ENCODE results near the gene XRCC4.
A peak's percentile ranks its signal among the peaks of the same experiment; 100 is the strongest.

Gene XRCC4

GRCh38 chr5:83071286-83072051 is 5.9 kb upstream of the XRCC4 start:
- FAIRE-seq, result peak; percentile 27

- no peak for FAIRE-seq
These were observed 4.4 kb upstream of the XRCC4 start for GRCh38 chr5:83072966-83073365.

- peak; percentile 56 for FAIRE-seq
These were observed 415 bp downstream of the XRCC4 start for GRCh38 chr5:83077662-83078261.

GRCh38 chr5:83082750-83083149 is 5.4 kb downstream of the XRCC4 start:
- no peak for FAIRE-seq

- no peak for FAIRE-seq
These were observed 7.0 kb downstream of the XRCC4 start for GRCh38 chr5:83084336-83084735.

- FAIRE-seq, result no peak
These were observed 7.8 kb downstream of the XRCC4 start for GRCh38 chr5:83085106-83085505.

- FAIRE-seq, result no peak
These were observed 12.8 kb downstream of the XRCC4 start for GRCh38 chr5:83090169-83090568.

GRCh38 chr5:83092619-83093018 is 15.3 kb downstream of the XRCC4 start:
- no peak for FAIRE-seq

- no peak for FAIRE-seq
These were observed 16.3 kb downstream of the XRCC4 start for GRCh38 chr5:83093692-83094091.

GRCh38 chr5:83095163-83095956 is 18.0 kb downstream of the XRCC4 start:
- no peak for FAIRE-seq

- FAIRE-seq, result no peak
These were observed 18.7 kb downstream of the XRCC4 start for GRCh38 chr5:83095957-83096539.

GRCh38 chr5:83096660-83097339 is 19.5 kb downstream of the XRCC4 start:
- FAIRE-seq, result peak; percentile 66

GRCh38 chr5:83097689-83098231 is 20.4 kb downstream of the XRCC4 start:
- FAIRE-seq, result no peak

- FAIRE-seq, result peak; percentile 66
These were observed 21.7 kb downstream of the XRCC4 start for GRCh38 chr5:83099001-83099400.

- no peak for FAIRE-seq
These were observed 22.1 kb downstream of the XRCC4 start for GRCh38 chr5:83099445-83099844.

- FAIRE-seq, result no peak
These were observed 24.2 kb downstream of the XRCC4 start for GRCh38 chr5:83101514-83101913.

- FAIRE-seq, result no peak
These were observed 25.1 kb downstream of the XRCC4 start for GRCh38 chr5:83102364-83102980.

- no peak for FAIRE-seq
These were observed 26.7 kb downstream of the XRCC4 start for GRCh38 chr5:83104021-83104420.

GRCh38 chr5:83107692-83108420 is 30.5 kb downstream of the XRCC4 start:
- no peak for FAIRE-seq

GRCh38 chr5:83109380-83109779 is 32.0 kb downstream of the XRCC4 start:
- no peak for FAIRE-seq

GRCh38 chr5:83115816-83116215 is 38.5 kb downstream of the XRCC4 start:
- FAIRE-seq, result no peak
